GM12875 (cell line): ENCODE results near the gene NR3C2.

Source experiments
- H3K4me3 ChIP-seq: one replicate; pipeline ENCODE4 v1.5.1; 2011; ENCODE audit warnings: low read depth, low read length, control low read depth
- TF ChIP-seq, protein P1 (sequence below): IDR thresholded peaks from 2 replicates; pipeline ENCODE4 v1.5.1; 2011; ENCODE audit warnings: low read depth, mild to moderate bottlenecking, control low read depth, inconsistent platforms, low read length, moderate library complexity, borderline replicate concordance; ENCODE audit not compliant: insufficient read depth

NR3C2 gene

DNA sequence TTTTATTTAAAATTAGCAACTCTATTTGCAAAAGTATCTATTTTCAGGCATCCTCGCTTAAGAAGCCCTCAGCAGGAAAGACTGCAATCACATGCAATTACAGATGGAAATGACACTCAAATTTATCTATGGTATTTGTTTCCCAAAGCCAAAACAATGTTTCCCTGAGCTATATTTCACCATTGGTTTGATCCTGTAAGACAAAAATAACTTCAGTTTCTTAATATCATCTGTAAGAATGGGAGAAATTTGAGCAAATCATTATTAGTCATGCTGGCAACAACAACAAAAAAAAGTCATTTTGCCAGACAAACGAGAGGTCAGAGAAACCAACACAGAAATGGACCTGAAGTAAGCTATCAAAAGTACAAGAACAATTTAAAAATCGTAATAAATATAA is 204.1 kb downstream of the NR3C2 start:
- TF ChIP-seq, protein P1, sequence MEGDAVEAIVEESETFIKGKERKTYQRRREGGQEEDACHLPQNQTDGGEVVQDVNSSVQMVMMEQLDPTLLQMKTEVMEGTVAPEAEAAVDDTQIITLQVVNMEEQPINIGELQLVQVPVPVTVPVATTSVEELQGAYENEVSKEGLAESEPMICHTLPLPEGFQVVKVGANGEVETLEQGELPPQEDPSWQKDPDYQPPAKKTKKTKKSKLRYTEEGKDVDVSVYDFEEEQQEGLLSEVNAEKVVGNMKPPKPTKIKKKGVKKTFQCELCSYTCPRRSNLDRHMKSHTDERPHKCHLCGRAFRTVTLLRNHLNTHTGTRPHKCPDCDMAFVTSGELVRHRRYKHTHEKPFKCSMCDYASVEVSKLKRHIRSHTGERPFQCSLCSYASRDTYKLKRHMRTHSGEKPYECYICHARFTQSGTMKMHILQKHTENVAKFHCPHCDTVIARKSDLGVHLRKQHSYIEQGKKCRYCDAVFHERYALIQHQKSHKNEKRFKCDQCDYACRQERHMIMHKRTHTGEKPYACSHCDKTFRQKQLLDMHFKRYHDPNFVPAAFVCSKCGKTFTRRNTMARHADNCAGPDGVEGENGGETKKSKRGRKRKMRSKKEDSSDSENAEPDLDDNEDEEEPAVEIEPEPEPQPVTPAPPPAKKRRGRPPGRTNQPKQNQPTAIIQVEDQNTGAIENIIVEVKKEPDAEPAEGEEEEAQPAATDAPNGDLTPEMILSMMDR = no peak
- no peak overlapping the region for H3K4me3 ChIP-seq

- TF ChIP-seq, protein P1 = no peak
- H3K4me3 ChIP-seq = no peak overlapping the region
These were observed 206.4 kb downstream of the NR3C2 start for GRCh38 chr4:148235809-148236208.

- no peak overlapping the region for H3K4me3 ChIP-seq
- TF ChIP-seq, protein P1 = no peak
These were observed 212.4 kb downstream of the NR3C2 start for GRCh38 chr4:148229798-148230197.

DNA sequence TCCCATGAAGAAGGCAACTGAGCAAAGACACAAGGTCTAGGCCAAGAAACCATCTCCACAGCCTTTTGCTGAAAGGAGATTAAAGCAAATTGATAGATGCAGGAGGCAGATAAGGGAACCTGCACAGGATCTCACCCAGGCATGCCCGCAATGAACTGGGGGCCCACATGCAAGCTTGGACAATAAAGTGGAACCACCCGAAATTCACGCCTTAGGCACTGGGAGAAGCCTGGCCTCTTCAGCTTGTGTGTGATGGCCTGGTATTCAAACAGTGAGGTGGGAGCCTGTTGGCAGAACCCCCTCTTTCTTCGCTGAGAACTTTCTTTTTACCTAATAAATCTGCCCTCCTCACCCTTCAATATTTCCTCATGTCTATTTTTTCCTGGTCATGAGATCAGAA is 213.2 kb downstream of the NR3C2 start:
- no peak overlapping the region for H3K4me3 ChIP-seq
- TF ChIP-seq, protein P1 = no peak

DNA sequence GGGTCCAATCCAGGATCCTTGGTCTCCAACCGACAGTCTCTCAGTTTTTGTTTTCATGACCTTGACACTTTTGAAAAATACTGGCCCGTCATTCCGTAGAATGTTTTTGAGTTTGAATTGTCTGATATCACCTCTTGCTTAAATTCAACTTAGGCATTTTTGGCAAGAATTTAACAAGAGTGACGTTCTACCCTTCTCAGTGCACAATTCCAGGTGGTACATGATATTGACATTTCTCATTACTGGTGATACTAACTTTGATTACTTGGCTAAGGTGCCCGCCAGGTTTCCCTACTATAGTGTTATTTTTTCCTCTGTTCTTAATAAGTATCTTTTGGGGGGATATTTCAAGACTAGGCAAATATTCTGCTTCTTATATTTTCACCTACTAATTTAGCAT is 215.1 kb downstream of the NR3C2 start:
- TF ChIP-seq, protein P1 = no peak
- H3K4me3 ChIP-seq = no peak overlapping the region

DNA sequence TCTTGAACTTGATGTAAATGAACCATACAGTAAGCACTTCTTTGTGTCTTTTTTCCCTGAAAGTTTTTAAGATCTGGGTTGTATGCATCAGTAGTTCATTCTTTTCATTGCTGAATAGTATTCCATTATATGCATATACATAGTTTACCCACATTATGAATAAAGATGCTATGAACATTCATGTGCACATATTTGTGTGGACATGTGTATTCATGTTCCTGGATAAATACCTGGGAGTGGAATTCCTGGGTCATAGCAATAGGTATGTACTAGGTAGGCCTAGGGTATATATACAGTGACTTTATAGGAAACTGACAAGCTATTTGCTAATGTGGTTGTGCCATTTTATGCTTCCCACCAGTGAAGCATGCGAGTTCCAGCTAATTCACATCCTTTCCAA is 215.9 kb downstream of the NR3C2 start:
- no peak overlapping the region for H3K4me3 ChIP-seq
- TF ChIP-seq, protein P1 = no peak

DNA sequence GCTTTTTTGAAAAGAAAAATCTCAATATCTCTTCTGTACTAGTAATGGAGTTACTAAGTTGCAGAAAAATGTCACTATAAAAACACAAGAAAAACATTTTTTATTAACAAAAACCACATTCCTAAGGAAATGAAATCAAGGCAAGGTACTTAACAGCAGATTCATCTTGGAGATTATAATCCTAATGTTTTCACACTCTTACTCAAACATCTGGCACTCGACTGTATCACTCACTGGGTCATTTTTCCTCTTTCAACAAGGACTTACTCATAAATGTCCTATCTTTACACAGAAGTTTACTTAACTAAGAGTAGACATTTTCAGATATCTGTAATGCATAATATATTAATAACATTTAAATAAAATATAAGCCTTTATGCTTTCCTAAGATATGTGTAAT is 216.6 kb downstream of the NR3C2 start:
- TF ChIP-seq, protein P1 = no peak
- H3K4me3 ChIP-seq = no peak overlapping the region
